IMR-90 (cell line): ENCODE data around the gene GRM5. TPM values are rescaled to one million over a fixed set of nuclear protein-coding genes. Genes with fewer than 3 reads are reported as not detected.

Experiments used
- ATAC-seq: fragments of 200-7000 bp; cut with Tn5 transposase; 2 replicates; pipeline ENCODE4 v1.9.1; 2020; ENCODE audit warnings: low read depth, mild to moderate bottlenecking, moderate library complexity
- BruUV-seq: library from RNA; stranded (reverse); fragments of 400-500 nt; replicated peaks from 2 replicates; lab custom pipeline; 2021; lab: Mats Ljungman, UMichigan
- CTCF ChIA-PET: fragments of 300-600 bp; formaldehyde crosslinking; extraction: SDS; loops from one replicate; lab custom pipeline; 2021; ENCODE audit warnings: antibody characterized with exemption; lab: Yijun Ruan, JAX
- POLR2A ChIA-PET: fragments of 300-600 bp; sonication (Branson Sonifier 250); formaldehyde crosslinking; loops from one replicate; lab custom pipeline; 2022; ENCODE audit warnings: antibody characterized with exemption; ENCODE audit not compliant: unreplicated experiment; lab: Charles Lee
- DNase-seq: peaks from one replicate; pipeline ENCODE4 v3.0.0; 2013
- H2AFZ ChIP-seq: replicated peaks from 2 replicates; pipeline ENCODE3; 2013; ENCODE audit warnings: low read length, mild to moderate bottlenecking; ENCODE audit not compliant: poor library complexity
- H2AK5ac ChIP-seq: 2 replicates; pipeline ENCODE4 v1.6.1; 2013; ENCODE audit warnings: low read depth, low read length, inconsistent platforms
- H2AK9ac ChIP-seq: replicated peaks from 2 replicates; pipeline ENCODE3; 2013; ENCODE audit warnings: mild to moderate bottlenecking, low read depth, low read length, moderate library complexity; ENCODE audit not compliant: poor library complexity
- H2BK120ac ChIP-seq: 2 replicates; pipeline ENCODE4 v1.6.1; 2013; ENCODE audit warnings: low read depth, low read length, inconsistent platforms
- H2BK15ac ChIP-seq: 3 replicates; pipeline ENCODE4 v1.6.1; 2013; ENCODE audit warnings: low read depth, low read length, inconsistent platforms
- H2BK20ac ChIP-seq: 2 replicates; pipeline ENCODE4 v1.6.1; 2013; ENCODE audit warnings: low read depth, mild to moderate bottlenecking, inconsistent platforms, low read length, moderate library complexity
- H2BK5ac ChIP-seq: 2 replicates; pipeline ENCODE4 v1.6.1; 2013; ENCODE audit warnings: mild to moderate bottlenecking, low read depth, low read length, inconsistent platforms; ENCODE audit not compliant: poor library complexity, severe bottlenecking
- H3K14ac ChIP-seq: replicated peaks from 2 replicates; pipeline ENCODE4 v1.6.1; 2013; ENCODE audit warnings: low read depth, low read length, inconsistent platforms
- H3K18ac ChIP-seq: 2 replicates; pipeline ENCODE4 v1.6.1; 2013; ENCODE audit warnings: low read depth, low read length, control low read depth
- H3K23ac ChIP-seq: 2 replicates; pipeline ENCODE4 v1.6.1; 2013; ENCODE audit warnings: low read depth, low read length, inconsistent platforms
- H3K27ac ChIP-seq: 2 replicates; pipeline ENCODE4 v1.5.1; 2013; ENCODE audit warnings: mild to moderate bottlenecking, control low read depth, low read length; ENCODE audit not compliant: insufficient read depth
- H3K27me3 ChIP-seq: 2 replicates; pipeline ENCODE4 v1.6.1; 2013; ENCODE audit warnings: low read length; ENCODE audit not compliant: control insufficient read depth, insufficient read depth
- H3K36me3 ChIP-seq: 2 replicates; pipeline ENCODE4 v1.6.1; 2013; ENCODE audit warnings: low read length, mixed read lengths; ENCODE audit not compliant: control insufficient read depth, insufficient read depth
- H3K4ac ChIP-seq: 2 replicates; pipeline ENCODE4 v1.6.1; 2013; ENCODE audit warnings: low read depth, low read length, inconsistent platforms
- H3K4me1 ChIP-seq: 2 replicates; pipeline ENCODE4 v1.6.1; 2013; ENCODE audit warnings: low read length, mixed read lengths; ENCODE audit not compliant: control insufficient read depth, insufficient read depth
- H3K4me2 ChIP-seq: 2 replicates; pipeline ENCODE4 v1.6.1; 2013; ENCODE audit warnings: low read depth, mild to moderate bottlenecking, control low read depth, low read length, moderate library complexity
- H3K4me3 ChIP-seq: 2 replicates; pipeline ENCODE4 v1.5.1; 2013; ENCODE audit warnings: low read depth, mild to moderate bottlenecking, control low read depth, low read length, moderate library complexity; ENCODE audit not compliant: insufficient read depth
- H3K56ac ChIP-seq: 2 replicates; pipeline ENCODE4 v1.6.1; 2013; ENCODE audit warnings: low read length, inconsistent platforms; ENCODE audit not compliant: insufficient read depth; ENCODE audit errors: extremely low read depth
- H3K79me1 ChIP-seq, 2 experiments: 2 replicates each; pipeline ENCODE4 v1.6.1; 2013; ENCODE audit warnings: low read length in 2 of 2, inconsistent platforms in 1 of 2, low read depth in 1 of 2
- H3K9ac ChIP-seq: 2 replicates; pipeline ENCODE4 v1.6.1; 2013; ENCODE audit warnings: low read depth, low read length, control low read depth
- H3K9me1 ChIP-seq: 2 replicates; pipeline ENCODE4 v1.6.1; 2013; ENCODE audit warnings: low read length, inconsistent platforms; ENCODE audit not compliant: insufficient read depth
- H3K9me3 ChIP-seq: 2 replicates; pipeline ENCODE4 v1.6.1; 2013; ENCODE audit warnings: low read length; ENCODE audit not compliant: control insufficient read depth, insufficient read depth
- H4K20me1 ChIP-seq: 2 replicates; pipeline ENCODE4 v1.6.1; 2013; ENCODE audit warnings: low read length, inconsistent platforms; ENCODE audit not compliant: insufficient read depth
- H4K5ac ChIP-seq: 2 replicates; pipeline ENCODE4 v1.6.1; 2013; ENCODE audit warnings: mild to moderate bottlenecking, low read depth, low read length, control low read depth
- H4K8ac ChIP-seq, 2 experiments: 2 replicates each; pipeline ENCODE4 v1.6.1; 2013; ENCODE audit warnings: low read depth in 2 of 2, low read length in 2 of 2, control low read depth in 1 of 2, inconsistent platforms in 1 of 2
- H4K91ac ChIP-seq: 2 replicates; pipeline ENCODE4 v1.6.1; 2013; ENCODE audit warnings: low read depth, low read length, inconsistent platforms; ENCODE audit not compliant: insufficient read depth
- FOS ChIP-seq: fragments of 150-350 bp; IDR thresholded peaks from 2 replicates; pipeline ENCODE4 v1.6.1; 2016; ENCODE audit warnings: low read depth, low read length
- MAZ ChIP-seq: IDR thresholded peaks from 2 replicates; pipeline ENCODE4 v1.6.1; 2012; ENCODE audit warnings: low read depth, mild to moderate bottlenecking, low read length, improper control_type of control experiment, moderate library complexity, borderline replicate concordance
- NFE2L2 ChIP-seq: fragments of 150-350 bp; IDR thresholded peaks from 2 replicates; pipeline ENCODE4 v1.6.1; 2016; ENCODE audit warnings: low read depth, mild to moderate bottlenecking, low read length
- RAD21 ChIP-seq: IDR thresholded peaks from 2 replicates; pipeline ENCODE4 v1.6.1; 2012; ENCODE audit warnings: low read length, improper control_type of control experiment
- SMC3 ChIP-seq: fragments of 150-350 bp; IDR thresholded peaks from 2 replicates; pipeline ENCODE4 v1.6.1; 2016; ENCODE audit warnings: low read depth, mild to moderate bottlenecking, antibody characterized with exemption, low read length, moderate library complexity
- WGBS, 2 experiments: methylation state at CpG; one replicate each; pipeline versions ENCODE4 v1.1.5 to v1.1.7; 2013; ENCODE audit warnings: missing lambda C conversion rate in 2 of 2; ENCODE audit not compliant: insufficient read length in 1 of 2; ENCODE audit errors: extremely low coverage in 2 of 2; 5-methylcytosine and 5-hydroxymethylcytosine counted together
- dilution Hi-C: fragments of 300-500 bp; cut with HindIII; formaldehyde crosslinking; loops from one replicate; pipeline ENCODE4 v1.14.3; 2018; ENCODE audit warnings: low sequenced_read_pairs; ENCODE audit not compliant: unreplicated experiment
- in situ Hi-C: fragments of 300-500 bp; cut with MboI; formaldehyde crosslinking; loops from 3 replicates; pipeline ENCODE4 v1.14.3; 2019; ENCODE audit warnings: low sequenced_read_pairs, inconsistent platforms, mixed read lengths
- intact Hi-C: fragments of 100-400 bp; cut with micrococcal nuclease; formaldehyde crosslinking; loops from 2 replicates; pipeline ENCODE4 v1.10.0; 2022
- polyA plus RNA-seq, 3 experiments: library from polyadenylated mRNA; depleted of rRNA; stranded (reverse); fragments of >200 nt; gene quantifications; 2 replicates each; pipeline ENCODE4 v1.2.3, GENCODE V29; 2012; ENCODE audit warnings: low replicate concordance in 1 of 3
- total RNA-seq: library from RNA; depleted of rRNA; stranded (reverse); fragments of >200 nt; gene quantifications from 2 replicates; pipeline ENCODE4 v1.2.3, GENCODE V29; 2012
- TF ChIP-seq, protein P1 (sequence below): fragments of 150-350 bp; IDR thresholded peaks from 2 replicates; pipeline ENCODE4 v1.6.1; 2016; ENCODE audit warnings: low read depth, mild to moderate bottlenecking, low read length, moderate library complexity, borderline replicate concordance
- TF ChIP-seq, protein P2 (sequence below): fragments of 150-350 bp; IDR thresholded peaks from 2 replicates; pipeline ENCODE4 v1.6.1; 2017; ENCODE audit warnings: mild to moderate bottlenecking, antibody characterized with exemption, low read length, low read depth

Gene GRM5
- total and polyA plus RNA-seq, 2 of the 4 experiments (the other 2 are of a cell fraction) = under 0.01 TPM

DNA sequence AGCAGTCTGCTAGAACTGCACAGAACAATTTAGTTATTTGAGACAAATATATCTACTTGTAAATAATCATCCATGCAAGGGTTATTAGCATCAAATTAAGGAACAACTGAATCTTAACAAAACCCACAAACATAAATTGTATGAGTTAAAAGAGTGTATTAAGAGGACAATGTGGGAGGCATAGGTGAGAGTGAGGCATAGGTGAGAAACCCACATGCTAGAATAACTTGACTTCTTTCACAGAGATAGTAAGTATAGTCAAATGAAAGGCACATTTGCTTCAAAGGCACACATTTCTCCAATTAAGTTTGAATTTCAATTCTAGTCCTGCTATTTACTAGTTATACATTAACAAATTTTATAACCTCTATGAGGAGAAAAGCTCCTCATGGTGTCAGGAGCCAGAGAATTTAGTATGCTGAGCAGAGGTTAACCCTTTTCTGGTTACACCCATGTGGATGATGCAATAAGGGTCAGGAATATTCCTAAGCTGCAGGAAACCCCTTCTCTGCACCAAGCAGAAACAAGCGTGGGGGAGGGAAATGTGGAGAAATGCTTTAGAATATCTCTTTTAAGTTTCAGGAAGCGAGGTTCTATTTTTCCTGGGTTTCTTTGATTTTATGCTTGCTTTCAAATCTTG is 264.2 kb downstream of the GRM5 start:
- Histone ChIP-seq H3K14ac (no peak overlapping the region), H3K4me3 (no peak overlapping the region), H2AK5ac (no peak overlapping the region), H3K4ac (no peak overlapping the region), H3K4me2 (no peak overlapping the region), H2BK120ac (no peak overlapping the region), H3K9me3 (no peaks in the 10 kb centered on the region), H2BK20ac (no peak overlapping the region), H4K8ac (no peak overlapping the region), H2BK5ac (no peak overlapping the region), H4K91ac (no peak overlapping the region), H4K20me1 (no peaks in the 10 kb centered on the region), H3K4me1 (no peaks in the 10 kb centered on the region), H3K18ac (no peak overlapping the region), H3K23ac (no peak overlapping the region), H3K27me3 (no peaks in the 10 kb centered on the region), H3K9ac (no peak overlapping the region), H2BK15ac (no peak overlapping the region), H2AFZ (no peak overlapping the region), H3K56ac (no peak overlapping the region), H3K9me1 (no peaks in the 10 kb centered on the region), H3K79me1 (no peaks in the 10 kb centered on the region), H4K5ac (no peak overlapping the region), H2AK9ac (no peak overlapping the region), H3K36me3 (no peaks in the 10 kb centered on the region), H3K27ac (no peak overlapping the region)
- in situ Hi-C loops = no loop called here
- DNase-seq (no peak), ATAC-seq (no peak)
- POLR2A ChIA-PET = no interaction called here
- CTCF ChIA-PET = interaction anchor here (0.5 kb wide), 1 partner anchor 13 kb away, joined by 3 read pairs; no protein-coding TSS in a partner anchor
- no peak for TF ChIP-seq FOS
- TF ChIP-seq, protein P1, sequence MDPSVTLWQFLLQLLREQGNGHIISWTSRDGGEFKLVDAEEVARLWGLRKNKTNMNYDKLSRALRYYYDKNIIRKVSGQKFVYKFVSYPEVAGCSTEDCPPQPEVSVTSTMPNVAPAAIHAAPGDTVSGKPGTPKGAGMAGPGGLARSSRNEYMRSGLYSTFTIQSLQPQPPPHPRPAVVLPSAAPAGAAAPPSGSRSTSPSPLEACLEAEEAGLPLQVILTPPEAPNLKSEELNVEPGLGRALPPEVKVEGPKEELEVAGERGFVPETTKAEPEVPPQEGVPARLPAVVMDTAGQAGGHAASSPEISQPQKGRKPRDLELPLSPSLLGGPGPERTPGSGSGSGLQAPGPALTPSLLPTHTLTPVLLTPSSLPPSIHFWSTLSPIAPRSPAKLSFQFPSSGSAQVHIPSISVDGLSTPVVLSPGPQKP = no peak
- TF ChIP-seq, protein P2, sequence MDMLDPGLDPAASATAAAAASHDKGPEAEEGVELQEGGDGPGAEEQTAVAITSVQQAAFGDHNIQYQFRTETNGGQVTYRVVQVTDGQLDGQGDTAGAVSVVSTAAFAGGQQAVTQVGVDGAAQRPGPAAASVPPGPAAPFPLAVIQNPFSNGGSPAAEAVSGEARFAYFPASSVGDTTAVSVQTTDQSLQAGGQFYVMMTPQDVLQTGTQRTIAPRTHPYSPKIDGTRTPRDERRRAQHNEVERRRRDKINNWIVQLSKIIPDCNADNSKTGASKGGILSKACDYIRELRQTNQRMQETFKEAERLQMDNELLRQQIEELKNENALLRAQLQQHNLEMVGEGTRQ = no peak
- TF ChIP-seq NFE2L2 = no peak
- no peak for TF ChIP-seq SMC3
- no peak for TF ChIP-seq MAZ
- TF ChIP-seq RAD21 = no peak
- intact Hi-C loops = no loop called here
- WGBS, 2 experiments = no CpG with 5 or more reads among the region's 2 CpGs
- dilution Hi-C loops = no loop called here
- BruUV-seq = no TSS peak
